Activated T-cell treated with anti-CD3 and anti-CD28 coated beads, Interleukin-2, amount 50 U/mL, for 1 hour (primary cell): Measurements from ENCODE around the gene SUPT3H.
"Not testable (repeated sequence)": the region's sequence is repeated elsewhere in the genome, so short reads cannot be mapped to it uniquely, and the experiment has no call there.

Experiments
- DNase-seq: peaks from one replicate; pipeline ENCODE4 v3.0.0-alpha.2; 2020

SUPT3H gene

DNA sequence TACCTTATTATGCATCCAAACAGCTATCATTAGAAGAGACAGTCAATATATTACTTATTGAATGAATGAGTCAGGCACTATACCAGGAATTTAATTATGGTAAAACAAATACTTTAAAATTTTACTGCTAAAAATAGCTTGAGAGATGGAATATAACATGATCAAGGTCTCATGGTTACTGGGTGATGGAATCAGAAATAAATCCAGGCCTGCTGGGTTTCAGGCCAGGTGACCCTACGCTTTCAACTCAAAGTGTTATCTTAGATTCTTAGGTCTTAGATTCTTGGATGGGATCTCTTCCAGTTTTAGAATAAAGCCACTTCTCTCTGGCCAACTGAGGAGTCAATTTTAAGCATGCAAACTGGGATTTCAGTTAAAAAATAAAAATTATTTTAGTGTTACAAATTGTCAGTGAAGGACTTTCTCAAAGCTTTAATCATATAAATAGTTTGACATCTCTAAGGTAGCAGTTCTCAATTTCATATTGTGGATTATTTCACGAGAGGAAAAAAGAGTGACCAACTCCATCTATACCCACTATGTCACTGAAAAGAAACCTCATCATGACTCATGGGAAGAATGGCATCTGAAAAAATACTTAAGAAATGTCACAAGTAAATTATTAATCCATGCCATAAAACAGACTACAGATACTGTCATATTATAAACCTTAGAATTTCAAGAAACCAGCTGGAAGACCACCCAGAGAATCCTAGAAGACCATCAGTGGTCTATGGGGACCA lies 333.1 kb downstream of the SUPT3H start:
- no peak for DNase-seq

DNA sequence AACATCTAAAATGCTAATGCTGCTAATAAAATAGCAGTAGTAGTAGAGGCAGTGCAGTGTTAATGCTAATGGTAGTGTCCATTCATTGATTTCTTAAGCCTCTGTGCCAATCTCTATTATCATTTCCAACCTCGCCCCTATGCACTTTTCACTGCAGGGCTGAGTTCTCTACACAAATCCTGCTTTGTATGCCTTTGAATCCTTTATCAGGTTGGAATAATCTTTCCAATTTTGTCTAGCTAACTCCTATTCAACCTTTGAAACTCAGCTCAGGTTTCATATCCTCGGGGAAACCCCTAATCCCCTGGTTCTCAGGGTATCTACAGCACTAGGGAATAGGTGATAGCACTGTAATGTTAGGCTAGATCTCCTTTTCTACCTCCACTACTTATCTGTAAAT lies 333.6 kb downstream of the SUPT3H start:
- DNase-seq: no peak

DNA sequence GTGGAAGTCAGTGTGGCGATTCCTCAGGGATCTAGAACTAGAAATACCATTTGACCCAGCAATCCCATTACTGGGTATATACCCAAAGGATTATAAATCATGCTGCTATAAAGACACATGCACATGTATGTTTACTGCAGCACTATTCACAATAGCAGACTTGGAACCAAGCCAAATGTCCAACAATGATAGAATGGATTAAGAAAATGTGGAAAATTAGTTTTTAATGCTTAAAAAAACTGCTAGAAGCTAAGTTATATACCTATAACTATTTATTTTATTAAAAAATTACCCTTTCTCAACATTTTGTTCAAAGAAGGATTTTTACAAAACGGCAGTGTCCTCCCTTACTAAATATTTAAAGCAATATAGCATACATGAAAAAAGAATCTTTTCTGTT lies 335.1 kb downstream of the SUPT3H start:
- not testable (repeated sequence) for DNase-seq

DNA sequence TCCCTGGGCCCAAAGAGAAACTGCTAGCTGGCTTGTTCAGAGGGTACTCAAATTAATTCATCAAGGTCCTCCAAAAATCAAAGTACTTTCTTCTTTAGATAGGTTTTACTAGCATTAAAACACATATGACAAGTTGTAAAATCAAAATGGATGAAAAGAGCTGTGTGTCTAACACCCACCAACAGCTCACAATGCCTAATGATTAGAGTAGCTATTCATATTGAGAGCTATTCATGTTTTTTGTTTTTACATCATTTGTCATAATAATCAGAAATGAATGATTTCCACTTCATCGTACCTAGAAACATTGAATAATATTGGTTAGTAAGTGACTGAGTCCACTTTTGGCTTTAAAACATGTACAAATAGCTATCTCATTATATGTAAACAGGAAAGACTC lies 339.5 kb downstream of the SUPT3H start:
- no peak for DNase-seq

DNA sequence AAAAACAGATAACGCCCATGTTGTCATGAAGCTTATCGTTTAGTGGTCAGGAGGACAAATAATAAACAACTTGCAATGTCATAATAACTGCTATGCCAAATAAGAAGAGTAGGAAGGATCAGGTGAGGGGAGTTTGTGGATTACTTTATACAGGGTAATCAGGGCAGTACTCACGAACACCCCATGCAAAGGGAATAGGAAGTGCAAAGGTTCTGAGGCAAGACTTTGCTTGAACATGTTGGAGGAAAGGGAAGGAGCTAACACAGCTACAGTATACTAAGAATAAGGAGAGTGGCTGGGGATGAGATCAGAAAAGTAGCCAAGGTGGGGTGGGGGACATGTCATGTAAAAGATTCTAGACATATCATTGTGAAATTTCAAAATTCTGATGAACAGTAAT lies 341.6 kb downstream of the SUPT3H start:
- no peak for DNase-seq

DNA sequence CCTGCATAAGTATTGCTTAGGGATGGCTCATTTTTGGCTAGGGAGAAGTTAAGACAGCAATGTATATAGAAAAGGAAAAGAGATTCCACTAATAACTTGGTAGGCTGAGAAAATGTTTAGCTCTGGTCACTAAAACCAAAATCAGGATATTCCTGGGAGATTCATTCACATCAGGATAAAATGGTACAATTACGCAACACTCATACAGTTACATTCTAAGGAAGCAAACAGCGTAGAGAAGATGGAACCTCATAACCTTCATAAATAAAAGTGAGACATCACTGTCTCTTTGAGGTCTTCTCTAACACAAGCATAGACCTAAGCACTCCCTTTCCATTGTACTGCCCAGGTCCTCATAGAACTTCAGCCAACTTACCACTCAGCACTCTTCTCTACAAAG lies 345.3 kb downstream of the SUPT3H start:
- DNase-seq: no peak

DNA sequence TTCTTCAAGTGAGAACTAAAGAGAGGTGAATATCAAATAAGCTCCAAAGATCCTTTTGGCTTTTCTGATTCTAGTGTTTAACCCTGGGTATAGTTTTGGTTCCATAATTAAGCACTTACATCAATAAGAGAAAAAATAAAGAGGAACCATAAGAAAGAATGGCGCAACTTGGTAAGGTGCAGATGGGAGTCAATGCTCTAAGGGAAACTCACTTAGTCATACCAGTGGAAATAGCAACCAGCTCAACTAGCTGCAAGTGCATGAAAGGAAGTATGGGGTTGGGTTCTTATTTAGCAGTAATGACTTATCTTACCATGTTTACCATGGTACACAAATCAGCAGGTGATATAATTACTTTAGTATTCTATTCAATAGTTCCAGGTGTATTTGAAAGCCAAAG lies 346.1 kb downstream of the SUPT3H start:
- DNase-seq: no peak

DNA sequence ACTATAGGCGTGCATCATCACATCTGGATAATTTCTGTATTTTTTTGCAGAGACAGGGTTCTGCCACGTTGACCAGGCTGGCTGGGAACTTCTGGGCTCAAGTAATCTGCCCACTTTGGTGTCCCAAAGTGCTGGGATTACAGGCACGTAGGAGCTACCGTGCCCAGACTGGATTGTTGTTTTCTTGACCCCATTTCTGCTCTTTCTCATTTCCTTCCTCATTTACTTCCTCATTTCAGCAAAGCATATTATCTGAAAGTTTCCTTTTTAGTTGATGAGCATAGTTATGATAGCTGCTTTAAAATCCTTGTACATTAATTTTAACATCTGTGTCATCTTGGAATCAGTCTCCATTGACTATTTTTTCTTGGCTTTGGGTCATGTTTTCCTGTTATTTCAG lies 350.6 kb downstream of the SUPT3H start:
- no peak for DNase-seq

DNA sequence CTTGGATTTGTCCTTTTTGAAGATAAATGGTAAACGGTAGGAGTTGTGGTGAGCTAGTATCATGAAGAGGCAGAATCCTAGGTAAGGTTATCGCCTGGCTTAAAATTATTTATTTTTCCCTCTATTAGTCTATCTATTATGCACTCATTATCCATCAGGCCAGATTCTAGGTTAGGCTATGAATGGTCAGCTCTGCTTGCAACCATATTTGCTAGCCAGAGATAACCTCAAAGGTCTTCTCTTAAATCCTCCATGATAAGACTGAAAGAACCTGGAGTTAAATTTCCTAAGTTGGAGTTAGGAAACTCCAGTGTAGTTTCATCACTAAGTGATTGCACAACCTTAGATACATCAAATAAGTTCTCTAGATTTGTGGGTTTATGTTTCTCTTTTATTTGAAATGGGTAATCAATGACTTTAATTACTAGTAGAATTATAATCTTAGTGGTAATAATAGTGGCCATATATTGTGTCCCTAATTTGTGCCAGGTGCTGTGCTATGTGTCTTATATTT lies 351.7 kb downstream of the SUPT3H start:
- DNase-seq: no peak

DNA sequence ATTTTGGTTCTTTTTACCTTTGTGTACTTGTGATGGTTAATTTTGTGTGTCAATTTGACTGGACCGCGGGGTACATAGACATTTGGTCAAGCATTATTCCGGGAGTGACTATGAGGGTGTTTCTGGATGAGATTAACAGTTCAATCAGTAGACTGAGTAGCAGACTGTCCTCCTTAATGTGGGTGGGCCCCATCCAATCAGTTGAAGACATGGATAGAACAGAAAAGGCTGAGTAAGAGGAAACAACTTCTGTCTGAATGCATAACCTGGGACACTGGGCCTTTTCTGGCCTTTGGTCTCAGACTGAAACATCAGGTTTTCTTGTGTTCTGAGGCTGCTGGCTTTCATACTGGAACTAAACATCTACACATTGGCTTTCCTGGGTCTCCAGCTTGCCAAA lies 353.1 kb downstream of the SUPT3H start:
- no peak for DNase-seq

DNA sequence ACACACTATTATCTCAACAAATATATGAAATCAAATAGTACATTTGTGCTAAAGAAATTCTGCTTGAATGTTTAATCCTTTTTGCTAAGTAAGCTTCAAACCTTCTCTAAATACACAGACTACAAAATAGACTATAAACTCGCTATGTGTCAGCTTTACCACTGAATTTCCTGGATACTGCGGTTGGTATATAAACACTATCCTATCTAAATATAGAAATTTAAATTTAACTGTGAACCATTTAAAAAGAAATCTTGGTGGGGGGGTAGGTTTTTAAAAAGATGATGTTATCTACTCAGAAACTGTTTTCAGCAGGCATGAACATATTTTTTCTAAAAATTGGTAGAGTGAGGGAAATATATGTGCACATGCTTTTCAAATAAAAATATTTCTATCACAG lies 356.1 kb downstream of the SUPT3H start:
- no peak for DNase-seq

DNA sequence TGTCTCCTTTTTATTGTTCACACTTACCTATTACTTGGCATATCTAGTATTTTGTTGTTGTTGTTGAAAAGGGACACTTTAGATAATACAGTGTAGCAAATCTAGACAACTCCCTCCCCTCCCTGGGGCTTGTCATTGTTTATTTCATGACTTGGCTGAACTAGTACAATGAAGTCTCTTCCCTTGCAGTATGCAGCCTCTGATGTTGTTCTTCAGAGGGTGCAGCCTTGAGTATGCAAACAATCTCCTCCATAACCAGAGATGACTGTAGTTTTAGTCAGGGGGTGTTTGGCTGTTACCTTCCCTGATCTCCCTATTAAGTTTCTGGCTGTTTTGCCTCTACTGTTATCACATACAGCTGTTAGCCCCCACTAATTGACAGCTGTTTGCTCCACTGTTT lies 365.0 kb downstream of the SUPT3H start:
- DNase-seq: no peak

DNA sequence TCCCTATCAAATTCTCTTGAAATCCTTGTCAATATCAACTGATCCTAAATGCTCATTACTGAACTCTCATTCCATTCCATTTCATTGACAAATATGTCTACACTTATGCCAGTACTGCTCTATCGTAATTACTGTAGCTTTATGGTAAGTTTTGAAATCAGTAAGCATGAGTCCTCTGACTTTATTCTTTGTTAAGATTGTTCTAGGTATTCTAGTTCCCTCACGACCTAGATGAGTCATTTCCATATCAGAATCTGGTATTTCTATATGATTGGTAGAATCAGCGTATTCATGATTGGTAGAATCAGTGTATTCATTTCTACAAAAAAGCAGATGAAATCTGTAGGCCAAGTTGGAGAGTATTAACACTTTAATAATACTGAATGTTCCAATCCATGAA lies 368.2 kb downstream of the SUPT3H start:
- no peak for DNase-seq

DNA sequence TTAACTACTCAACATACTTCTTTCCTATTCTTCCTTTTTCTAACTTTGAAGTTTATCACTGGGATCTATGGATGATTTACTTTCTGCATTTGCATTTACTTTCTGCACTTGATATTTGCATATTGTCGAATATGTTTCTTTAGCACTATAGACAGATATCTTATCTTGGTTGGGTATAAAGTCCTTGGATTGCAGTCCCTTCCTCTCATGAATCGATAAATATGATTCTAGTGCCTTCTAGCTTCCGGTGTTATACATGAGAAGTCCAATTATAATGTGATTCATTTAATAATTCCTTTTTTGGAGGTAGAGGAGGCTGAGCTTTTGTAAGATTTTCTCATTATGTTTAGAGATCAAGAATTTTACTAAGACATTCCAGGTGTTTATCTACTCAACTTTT lies 370.8 kb downstream of the SUPT3H start:
- no peak for DNase-seq

DNA sequence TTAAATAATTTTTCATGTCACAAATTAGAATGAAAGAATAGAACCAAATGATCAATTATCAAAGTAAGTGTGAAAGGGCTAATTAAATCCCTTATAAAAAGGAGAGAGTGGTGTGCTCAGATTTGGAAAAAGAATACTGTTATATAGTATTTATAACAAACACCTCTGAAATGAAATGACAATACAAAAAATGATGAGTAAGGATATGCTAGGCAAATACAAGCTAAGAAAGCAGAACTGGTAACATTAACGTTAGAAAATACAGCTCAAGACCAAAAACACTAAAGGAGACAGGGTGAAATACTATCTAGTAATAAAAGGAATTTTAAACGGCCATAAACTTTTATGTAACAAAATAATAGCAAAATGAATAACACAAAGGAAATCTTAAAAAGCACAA lies 373.8 kb downstream of the SUPT3H start:
- DNase-seq: no peak

DNA sequence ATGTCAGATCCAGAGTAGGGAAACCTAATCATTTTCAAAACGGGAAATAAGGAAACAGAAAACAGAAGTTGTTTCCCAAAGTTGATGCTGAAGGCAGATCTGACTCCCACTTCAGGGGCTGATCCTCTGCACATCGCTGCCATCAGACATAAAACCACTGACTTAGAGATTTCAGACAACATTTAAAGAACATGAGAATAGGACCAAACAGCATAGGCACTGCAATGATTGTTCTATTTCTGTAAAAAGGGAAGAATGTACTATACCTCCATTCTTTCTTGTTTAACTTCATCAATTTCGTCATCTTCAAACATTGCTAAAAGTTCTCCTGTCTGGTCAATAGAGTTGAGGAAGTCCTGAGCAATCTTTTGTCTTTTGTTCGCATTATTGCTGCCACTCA lies 374.3 kb downstream of the SUPT3H start:
- no peak for DNase-seq

DNA sequence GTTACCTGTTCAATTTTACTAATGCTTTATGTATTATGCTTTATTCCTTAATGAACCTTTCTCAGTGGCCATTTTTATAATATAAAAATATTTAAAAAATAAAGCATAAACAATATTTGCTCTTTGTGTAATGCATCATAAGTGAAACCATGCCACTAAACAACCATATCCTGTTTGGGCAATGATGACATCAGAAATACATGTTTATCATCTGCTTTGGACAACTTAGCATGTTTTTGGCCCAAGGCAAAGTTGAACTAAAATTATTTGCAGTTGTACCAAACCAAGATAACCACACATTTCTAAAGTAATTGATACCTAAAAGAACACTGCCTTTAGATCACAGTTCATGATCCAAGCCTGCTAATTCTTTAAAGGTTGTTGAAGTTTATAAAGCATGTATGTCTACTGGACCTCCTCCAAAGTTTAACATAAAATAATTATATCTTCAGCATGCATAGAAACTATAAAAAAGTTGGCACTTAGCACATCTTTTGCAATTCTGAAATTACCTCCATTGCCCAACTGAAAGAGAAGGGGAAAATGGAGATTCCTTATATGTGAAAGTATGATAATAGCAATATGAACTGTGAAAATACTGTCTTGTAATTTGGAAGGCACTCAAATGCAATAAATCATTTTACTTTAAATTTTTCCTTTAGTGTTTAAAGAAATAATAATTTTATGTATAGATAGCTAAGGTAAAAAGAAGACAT lies 375.2 kb downstream of the SUPT3H start:
- DNase-seq: no peak

DNA sequence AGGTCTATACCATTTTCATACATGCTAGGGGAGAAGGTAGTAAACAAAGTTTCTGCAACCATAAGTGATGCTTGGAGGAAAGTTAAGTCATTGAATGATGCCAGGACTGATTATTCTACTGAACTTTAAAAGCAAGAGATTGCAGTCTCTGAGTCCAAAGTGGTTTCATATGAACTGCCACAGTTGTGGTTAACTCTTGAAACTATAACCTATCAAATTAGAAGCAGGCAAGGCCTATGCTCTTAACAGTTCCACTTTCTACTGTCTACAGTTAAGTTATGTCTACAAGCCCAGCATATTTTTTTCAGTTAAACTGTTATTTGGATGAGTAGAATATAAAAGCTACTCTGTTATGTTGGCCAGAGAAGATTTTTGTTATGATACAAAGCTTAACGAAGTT lies 376.1 kb downstream of the SUPT3H start:
- DNase-seq: no peak

DNA sequence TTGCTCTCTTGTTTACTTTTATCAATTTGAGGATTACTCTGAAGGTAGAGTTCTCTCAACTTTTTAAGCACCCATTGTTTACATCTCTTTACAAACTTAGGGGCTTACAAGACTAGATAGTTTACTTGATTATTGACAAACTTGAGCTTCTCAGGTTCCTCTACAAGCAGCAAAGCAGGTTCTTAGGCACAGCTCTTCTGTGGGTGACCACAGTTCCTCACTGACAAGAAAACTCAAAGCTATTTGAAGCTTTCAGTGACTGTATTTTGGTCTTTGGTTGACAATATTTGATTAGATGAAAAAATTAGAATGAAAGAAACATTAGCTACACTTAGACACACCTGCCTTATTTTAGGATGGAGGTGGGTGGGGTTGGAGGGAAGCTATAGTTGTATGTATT lies 376.9 kb downstream of the SUPT3H start:
- DNase-seq: no peak

DNA sequence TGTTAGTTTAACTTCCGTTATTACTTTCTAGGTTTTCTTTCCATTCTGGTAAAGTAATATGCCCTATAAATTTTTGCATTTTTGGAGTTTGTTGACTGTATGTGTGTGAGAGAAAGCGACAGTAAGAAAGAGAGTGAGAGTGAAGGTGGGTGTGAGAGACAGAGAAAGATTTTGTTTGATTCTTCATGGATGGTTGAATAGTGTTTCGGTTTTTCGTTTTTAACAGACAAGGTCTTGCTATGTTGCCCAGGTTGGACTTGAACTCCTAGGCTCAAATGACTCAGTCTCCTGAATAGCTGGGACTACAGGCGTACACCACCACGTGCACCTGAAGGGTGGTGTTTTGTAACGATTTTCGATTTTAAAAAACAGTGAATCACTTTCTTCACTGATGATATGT lies 378.7 kb downstream of the SUPT3H start:
- DNase-seq: no peak

DNA sequence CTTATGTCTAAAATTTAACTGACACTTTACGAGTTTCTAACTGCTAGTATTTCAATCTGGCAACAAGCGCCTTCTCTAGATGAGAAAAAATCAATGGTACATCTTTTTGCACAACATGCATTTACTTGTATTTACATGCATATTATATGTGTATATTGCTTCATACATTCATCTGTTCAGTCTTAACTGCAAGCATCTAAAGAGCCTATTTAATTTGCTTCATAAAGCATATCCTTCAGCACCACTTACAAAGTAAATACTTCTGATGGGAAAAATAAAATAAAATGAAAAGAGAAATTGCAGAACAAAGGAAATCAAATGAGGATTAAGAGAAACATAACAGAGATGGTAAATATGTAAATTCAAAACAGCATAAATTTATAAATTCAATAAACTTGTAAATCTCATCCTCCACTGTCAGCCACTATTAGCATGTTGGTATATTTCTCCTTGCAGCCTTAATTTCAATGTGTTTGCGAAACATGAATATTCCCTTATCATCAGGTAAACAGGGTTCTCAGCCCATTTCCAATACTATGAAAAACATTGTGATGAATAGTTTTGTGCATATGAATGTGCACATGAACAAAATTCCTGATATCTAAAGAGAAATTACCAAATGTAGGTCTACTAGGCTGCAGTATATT lies 382.1 kb downstream of the SUPT3H start:
- no peak for DNase-seq

DNA sequence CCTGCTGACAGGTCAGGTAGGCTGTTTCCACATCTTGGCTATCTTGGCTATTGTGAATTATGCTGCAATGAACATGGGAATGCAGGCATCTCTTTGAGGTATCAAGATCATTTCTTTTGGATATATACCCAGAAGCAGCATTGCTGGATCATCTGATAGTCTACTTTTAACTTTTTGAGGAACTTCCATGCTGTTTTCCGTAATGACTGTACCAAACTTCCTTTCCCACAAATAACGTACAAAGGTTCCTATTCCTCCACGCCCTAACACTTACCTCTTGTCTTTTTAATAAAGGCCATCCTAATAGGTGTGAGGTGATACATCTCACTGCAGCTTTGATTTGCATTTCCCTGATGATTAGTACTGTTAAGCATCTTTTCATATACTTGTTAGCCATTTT lies 388.3 kb downstream of the SUPT3H start:
- DNase-seq: no peak

DNA sequence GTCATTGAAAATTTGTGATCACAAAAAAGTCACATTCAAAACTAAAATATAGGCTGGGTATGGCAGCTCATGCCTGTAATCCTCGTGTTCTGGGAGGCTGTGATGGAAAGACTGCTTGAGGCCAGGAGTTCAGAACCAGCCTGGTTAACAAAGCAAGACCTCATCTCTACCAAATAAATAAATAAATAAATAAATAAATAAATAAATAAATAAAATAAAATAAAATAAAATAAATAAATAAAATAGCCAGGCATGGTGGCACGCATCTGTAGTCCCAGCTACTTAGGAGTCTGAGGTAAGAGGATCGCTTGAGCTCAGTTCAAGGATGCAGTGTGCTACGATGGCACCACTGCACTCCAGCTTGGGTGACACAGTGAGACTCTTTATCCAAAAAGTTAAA lies 392.7 kb downstream of the SUPT3H start:
- no peak for DNase-seq
